Measurements from ENCODE around the gene ZNF211. TPM values are rescaled to one million over a fixed set of nuclear protein-coding genes. Genes with fewer than 3 reads are reported as not detected.

Gene ZNF211
- total and polyA plus RNA-seq, 9 of the 15 experiments (the other 6 are each of a cell fraction or from before 2014, with no cell fraction given): 1.3 to 11.6 (median 4.5) TPM

GRCh38 chr19:57632987-57633831, at the start of gene ZNF211 (continued):
- TF ChIP-seq ETV6 (IDR thresholded peaks at IDR 0.05; ENCODE audit: borderline replicate concordance in 1 of 2, low read depth in 2 of 2, low read length in 1 of 2) (no peak), ETV6 (CRISPR knock-in tag; IDR thresholded peaks at IDR 0.05; ENCODE audit: borderline replicate concordance) (no peak), FOSL1 (tag; conservative IDR thresholded peaks at IDR 0.05) (no peak), VEZF1 (CRISPR knock-in tag; IDR thresholded peaks at IDR 0.05) (peak; percentile 95), ESRRB (CRISPR knock-in tag; IDR thresholded peaks at IDR 0.05; ENCODE audit: borderline replicate concordance) (no peak), ZSCAN29 (IDR thresholded peaks at IDR 0.05) (no peak), RCOR1 (IDR thresholded peaks at IDR 0.05; ENCODE audit: borderline replicate concordance in 1 of 2, low read depth in 2 of 2, low read length in 2 of 2) (no peak), PCBP2 (IDR thresholded peaks at IDR 0.05; ENCODE audit: low read depth, low read length, poor library complexity, severe bottlenecking) (no peak), CBX5 (IDR thresholded peaks at IDR 0.05; ENCODE audit: borderline replicate concordance, low read depth) (no peak), HIVEP1 (CRISPR knock-in tag; IDR thresholded peaks at IDR 0.05) (no peak), ZBTB17 (CRISPR knock-in tag; IDR thresholded peaks at IDR 0.05) (no peak), TCF7 (IDR thresholded peaks at IDR 0.05; ENCODE audit: borderline replicate concordance) (no peak), HEY1 (CRISPR knock-in tag; IDR thresholded peaks at IDR 0.05; ENCODE audit: borderline replicate concordance) (no peak), XRCC4 (IDR thresholded peaks at IDR 0.05; ENCODE audit: extremely low read depth, insufficient read depth, insufficient read length) (no peak), MIER1 (IDR thresholded peaks at IDR 0.05; ENCODE audit: low read depth) (no peak), CREBBP (IDR thresholded peaks at IDR 0.05; ENCODE audit: low read depth, low read length) (no peak), HBP1 (CRISPR knock-in tag; IDR thresholded peaks at IDR 0.05) (no peak), MXD1 (CRISPR knock-in tag; IDR thresholded peaks at IDR 0.05; ENCODE audit: borderline replicate concordance, poor library complexity, severe bottlenecking) (no peak), MTA3 (IDR thresholded peaks at IDR 0.05; ENCODE audit: borderline replicate concordance) (peak; percentile 46; the same call in 1 of the 2 replicates), CCAR2 (IDR thresholded peaks at IDR 0.05; ENCODE audit: low read depth, low read length) (no peak), HES1 (IDR thresholded peaks at IDR 0.05; ENCODE audit: low read depth) (no peak), FOXM1 (IDR thresholded peaks at IDR 0.05; ENCODE audit: low read depth) (no peak), FOXM1 (CRISPR knock-in tag; IDR thresholded peaks at IDR 0.05; ENCODE audit: low read depth) (no peak), MAX (CRISPR knock-in tag; IDR thresholded peaks at IDR 0.05) (no peak)

Data from K562 (cell line).